Measurements from ENCODE around the gene GPC5.

The GPC5 gene

DNA sequence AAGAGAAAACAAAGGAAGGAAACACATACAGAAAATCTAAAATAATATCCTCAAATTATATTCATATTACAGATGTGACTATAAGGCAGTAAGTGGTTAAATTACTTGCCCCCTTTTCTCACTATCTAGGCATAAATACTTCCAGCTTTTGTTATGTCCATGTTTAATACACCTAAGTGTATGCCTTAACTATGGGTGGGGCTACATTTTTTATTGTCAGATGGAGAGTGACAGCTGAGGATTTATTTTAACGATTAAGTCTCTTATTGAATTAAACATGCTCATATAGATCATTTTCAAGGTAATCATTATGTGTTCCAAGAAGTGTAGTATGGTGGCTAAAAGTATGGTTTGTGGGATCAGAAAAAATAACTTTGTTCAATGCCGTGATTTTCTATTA lies 909.3 kb downstream of the GPC5 start:
- TF ChIP-seq, protein P1, sequence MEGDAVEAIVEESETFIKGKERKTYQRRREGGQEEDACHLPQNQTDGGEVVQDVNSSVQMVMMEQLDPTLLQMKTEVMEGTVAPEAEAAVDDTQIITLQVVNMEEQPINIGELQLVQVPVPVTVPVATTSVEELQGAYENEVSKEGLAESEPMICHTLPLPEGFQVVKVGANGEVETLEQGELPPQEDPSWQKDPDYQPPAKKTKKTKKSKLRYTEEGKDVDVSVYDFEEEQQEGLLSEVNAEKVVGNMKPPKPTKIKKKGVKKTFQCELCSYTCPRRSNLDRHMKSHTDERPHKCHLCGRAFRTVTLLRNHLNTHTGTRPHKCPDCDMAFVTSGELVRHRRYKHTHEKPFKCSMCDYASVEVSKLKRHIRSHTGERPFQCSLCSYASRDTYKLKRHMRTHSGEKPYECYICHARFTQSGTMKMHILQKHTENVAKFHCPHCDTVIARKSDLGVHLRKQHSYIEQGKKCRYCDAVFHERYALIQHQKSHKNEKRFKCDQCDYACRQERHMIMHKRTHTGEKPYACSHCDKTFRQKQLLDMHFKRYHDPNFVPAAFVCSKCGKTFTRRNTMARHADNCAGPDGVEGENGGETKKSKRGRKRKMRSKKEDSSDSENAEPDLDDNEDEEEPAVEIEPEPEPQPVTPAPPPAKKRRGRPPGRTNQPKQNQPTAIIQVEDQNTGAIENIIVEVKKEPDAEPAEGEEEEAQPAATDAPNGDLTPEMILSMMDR (IDR thresholded peaks at IDR 0.05; ENCODE audit: control extremely low read depth, extremely low read depth, low read depth, missing control alignments) = no peak
- no peak for DNase-seq (ENCODE audit: extremely low spot score)
- CTCF ChIA-PET = no interaction called here
- POLR2A ChIA-PET = no interaction called here

DNA sequence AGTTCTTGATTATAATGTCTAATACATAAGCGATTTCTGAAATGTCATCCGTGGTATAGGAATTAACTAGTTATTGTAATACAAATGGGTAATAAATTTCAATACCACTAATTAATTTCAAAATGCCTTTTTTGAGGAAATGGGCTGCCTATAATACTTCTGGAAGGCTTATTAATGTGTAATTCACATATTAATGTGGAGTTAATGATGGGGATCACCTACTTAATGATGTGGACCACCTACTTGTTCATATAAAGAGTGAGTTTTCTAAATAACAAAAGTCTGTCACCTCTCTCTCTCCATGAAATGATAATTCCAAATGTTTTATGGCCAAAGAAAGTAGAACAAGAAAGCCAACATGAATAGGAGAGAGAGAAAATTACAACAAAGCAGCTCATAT lies 914.4 kb downstream of the GPC5 start:
- DNase-seq (ENCODE audit: extremely low spot score) = no peak
- ChIA-PET POLR2A (no interaction called here), CTCF (no interaction called here)
- TF ChIP-seq, protein P1 (IDR thresholded peaks at IDR 0.05; ENCODE audit: control extremely low read depth, extremely low read depth, low read depth, missing control alignments) = no peak

DNA sequence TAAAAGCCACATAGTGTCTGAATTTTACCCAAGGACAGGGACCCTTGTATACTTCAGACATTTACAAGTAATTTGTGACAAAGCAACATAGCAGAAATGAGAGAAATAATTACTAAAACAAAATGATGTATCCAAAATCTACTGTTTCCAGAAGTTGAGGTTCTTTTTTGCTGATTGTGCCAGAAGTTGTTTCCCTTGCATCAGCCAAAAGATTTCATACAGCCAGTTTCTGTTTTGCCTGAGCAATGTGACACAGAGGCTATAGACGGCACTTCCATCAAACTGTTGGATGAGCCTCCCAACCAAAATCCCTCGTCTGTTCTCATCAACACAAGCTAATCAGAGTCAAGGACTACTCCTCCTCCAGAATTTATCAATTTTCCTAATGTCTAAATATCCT lies 915.0 kb downstream of the GPC5 start:
- TF ChIP-seq, protein P1 (IDR thresholded peaks at IDR 0.05; ENCODE audit: control extremely low read depth, extremely low read depth, low read depth, missing control alignments) = no peak
- POLR2A ChIA-PET = no interaction called here
- CTCF ChIA-PET = no interaction called here
- no peak for DNase-seq (ENCODE audit: extremely low spot score)

DNA sequence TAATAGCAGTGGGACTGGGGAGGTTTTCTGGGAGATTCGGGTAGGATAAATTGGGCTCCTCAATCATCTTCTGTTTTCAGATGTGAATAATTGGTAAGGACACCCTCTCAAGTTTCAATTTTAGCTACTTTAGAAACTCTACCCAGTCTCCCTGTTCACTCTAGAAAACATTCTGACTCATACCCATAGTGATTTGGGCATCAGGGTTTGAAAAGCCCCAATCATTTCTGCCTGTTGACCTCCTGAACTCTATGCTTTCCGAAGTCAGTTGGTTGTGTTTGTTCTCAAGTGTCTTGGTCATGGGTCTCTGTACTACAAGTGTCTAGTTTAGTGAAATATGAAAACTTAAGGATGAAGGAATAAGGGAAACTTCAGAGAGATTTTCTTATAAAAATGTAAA lies 916.8 kb downstream of the GPC5 start:
- CTCF ChIA-PET = no interaction called here
- TF ChIP-seq, protein P1 (IDR thresholded peaks at IDR 0.05; ENCODE audit: control extremely low read depth, extremely low read depth, low read depth, missing control alignments) = no peak
- POLR2A ChIA-PET = no interaction called here
- no peak for DNase-seq (ENCODE audit: extremely low spot score)

DNA sequence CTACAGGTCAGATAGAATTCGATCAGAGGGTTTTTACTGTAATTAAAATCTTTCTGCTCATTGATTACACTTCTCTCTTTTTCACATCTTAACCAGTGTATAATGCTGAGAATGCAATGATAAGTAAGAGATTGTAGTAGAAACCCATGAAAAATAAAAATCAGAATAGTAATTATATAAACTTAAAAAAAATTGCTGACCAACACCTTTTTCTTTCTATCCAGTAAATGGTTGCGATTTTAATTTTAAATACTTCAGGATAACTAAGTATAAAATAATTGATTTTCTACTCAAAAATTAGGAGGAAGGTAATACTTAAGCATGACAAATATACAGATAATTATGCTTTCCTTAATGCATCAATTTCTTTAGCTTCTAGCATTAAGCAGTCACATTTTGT lies 917.6 kb downstream of the GPC5 start:
- ChIA-PET CTCF (no interaction called here), POLR2A (no interaction called here)
- DNase-seq (ENCODE audit: extremely low spot score) = no peak
- TF ChIP-seq, protein P1 (IDR thresholded peaks at IDR 0.05; ENCODE audit: control extremely low read depth, extremely low read depth, low read depth, missing control alignments) = no peak

DNA sequence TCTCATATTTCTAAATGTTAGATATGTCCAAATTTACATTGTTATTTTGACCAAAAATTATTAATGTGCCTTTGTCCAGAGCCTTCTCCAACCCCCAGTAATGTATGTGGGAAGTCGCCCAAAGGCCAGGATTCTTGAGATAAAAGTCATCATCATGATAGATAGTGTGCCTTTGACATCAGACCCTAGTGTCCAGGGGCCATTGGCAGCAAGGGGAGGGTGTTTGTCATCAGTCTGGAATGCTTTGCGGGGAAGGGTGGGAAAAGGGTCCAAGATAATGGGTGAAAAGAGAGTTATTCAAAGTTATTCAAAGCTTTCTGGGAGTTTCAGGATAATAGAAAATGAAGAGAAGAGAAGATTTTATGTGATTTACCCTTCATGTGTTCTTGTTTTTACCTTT lies 918.6 kb downstream of the GPC5 start:
- ChIA-PET CTCF (no interaction called here), POLR2A (no interaction called here)
- TF ChIP-seq, protein P1 (IDR thresholded peaks at IDR 0.05; ENCODE audit: control extremely low read depth, extremely low read depth, low read depth, missing control alignments) = no peak
- DNase-seq (ENCODE audit: extremely low spot score) = no peak

DNA sequence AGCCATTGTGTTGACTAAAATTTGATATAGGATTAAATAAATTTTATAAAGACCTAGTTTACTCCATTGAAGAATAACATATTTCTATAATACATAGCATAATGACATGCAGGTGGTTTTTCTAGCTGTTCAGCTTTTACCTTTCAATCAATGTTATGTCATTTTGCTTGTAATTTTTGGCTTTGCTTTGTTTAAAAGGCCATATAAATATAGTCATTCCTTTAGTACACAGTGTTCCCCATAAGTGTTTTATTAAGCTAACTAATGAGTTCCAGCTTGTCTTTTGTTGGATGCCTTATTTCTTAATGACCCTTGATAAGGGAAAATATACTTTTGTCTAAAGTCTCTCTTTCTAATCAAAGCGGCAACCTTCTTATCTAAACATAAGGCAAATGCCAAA lies 921.9 kb downstream of the GPC5 start:
- ChIA-PET POLR2A (no interaction called here), CTCF (interaction anchor here (0.7 kb wide), 1 partner anchor 12 kb away, joined by 3 read pairs; no protein-coding TSS in a partner anchor)
- TF ChIP-seq, protein P1 (IDR thresholded peaks at IDR 0.05; ENCODE audit: control extremely low read depth, extremely low read depth, low read depth, missing control alignments) = no peak
- DNase-seq (ENCODE audit: extremely low spot score) = no peak

Measured in GM10248 (cell line).